DND-41 (cell line): ENCODE measurements around the gene NUDT2.

Experiments
- EZH2 ChIP-seq: IDR thresholded peaks from 3 replicates; pipeline ENCODE4 v1.6.1; 2012; ENCODE audit warnings: borderline replicate concordance, low read depth, mild to moderate bottlenecking, moderate library complexity, low read length, inconsistent platforms; ENCODE audit not compliant: severe bottlenecking
- TF ChIP-seq, protein P1 (sequence below): IDR thresholded peaks from 2 replicates; pipeline ENCODE4 v1.5.1; 2012; ENCODE audit warnings: borderline replicate concordance, low read length, moderate library complexity, mild to moderate bottlenecking; ENCODE audit not compliant: poor library complexity, severe bottlenecking; ENCODE audit errors: extremely low read depth

DNA sequence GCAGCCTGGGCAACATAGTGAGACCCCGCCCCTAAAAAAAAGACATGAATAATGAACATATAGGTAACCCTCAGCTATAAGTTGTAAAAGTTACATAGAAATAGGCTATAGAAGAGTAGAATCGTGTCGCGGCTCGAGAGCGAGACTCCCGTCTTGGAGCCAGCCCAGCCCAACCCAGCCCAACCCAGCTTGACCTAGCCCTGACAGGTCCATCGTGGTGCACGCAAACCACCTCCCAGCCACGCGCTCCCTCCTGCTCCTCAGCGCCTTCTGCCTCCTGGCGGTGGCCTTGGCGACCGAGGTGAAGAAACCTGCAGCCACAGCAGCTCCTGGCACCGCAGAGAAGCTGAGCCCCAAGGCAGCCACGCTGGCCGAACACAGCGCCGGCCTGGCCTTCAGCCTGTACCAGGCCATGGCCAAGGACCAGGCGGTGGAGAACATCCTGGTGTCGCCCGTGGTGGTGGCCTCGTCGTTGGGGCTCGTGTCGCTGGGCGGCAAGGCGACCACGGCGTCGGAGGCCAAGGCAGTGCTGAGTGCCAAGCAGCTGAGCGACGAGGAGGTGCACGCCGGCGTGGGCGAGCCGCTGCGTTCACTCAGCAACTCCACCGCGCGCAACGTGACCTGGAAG is 11.1 kb upstream of the NUDT2 start:
- TF ChIP-seq, protein P1, sequence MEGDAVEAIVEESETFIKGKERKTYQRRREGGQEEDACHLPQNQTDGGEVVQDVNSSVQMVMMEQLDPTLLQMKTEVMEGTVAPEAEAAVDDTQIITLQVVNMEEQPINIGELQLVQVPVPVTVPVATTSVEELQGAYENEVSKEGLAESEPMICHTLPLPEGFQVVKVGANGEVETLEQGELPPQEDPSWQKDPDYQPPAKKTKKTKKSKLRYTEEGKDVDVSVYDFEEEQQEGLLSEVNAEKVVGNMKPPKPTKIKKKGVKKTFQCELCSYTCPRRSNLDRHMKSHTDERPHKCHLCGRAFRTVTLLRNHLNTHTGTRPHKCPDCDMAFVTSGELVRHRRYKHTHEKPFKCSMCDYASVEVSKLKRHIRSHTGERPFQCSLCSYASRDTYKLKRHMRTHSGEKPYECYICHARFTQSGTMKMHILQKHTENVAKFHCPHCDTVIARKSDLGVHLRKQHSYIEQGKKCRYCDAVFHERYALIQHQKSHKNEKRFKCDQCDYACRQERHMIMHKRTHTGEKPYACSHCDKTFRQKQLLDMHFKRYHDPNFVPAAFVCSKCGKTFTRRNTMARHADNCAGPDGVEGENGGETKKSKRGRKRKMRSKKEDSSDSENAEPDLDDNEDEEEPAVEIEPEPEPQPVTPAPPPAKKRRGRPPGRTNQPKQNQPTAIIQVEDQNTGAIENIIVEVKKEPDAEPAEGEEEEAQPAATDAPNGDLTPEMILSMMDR = no peak
- TF ChIP-seq EZH2 = no peak
